ENCODE data around the gene QRICH2.
"Not testable (repeated sequence)": the region's sequence is repeated elsewhere in the genome, so short reads cannot be mapped to it uniquely, and the experiment has no call there.

The QRICH2 gene

DNA sequence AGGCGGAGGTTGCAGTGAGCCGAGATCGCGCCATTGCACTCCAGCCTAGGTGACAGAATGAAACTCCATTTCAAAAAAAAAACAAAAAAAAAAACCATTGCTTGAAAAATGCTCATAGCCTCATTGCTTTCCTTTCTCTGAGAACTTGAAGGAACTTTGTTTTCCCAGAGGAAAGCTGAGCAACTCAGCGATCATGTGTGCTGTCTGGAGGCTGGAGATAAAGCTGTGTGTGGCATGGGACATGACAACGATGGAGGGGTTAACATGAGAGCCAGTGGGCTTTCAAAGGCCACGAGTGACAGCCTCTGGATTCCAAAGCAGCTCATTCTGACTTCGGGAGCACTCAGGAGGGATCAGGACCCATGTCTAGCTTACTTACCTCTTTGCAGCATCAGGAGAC lies 21.6 kb upstream of the QRICH2 start:
- no peak for DNase-seq

DNA sequence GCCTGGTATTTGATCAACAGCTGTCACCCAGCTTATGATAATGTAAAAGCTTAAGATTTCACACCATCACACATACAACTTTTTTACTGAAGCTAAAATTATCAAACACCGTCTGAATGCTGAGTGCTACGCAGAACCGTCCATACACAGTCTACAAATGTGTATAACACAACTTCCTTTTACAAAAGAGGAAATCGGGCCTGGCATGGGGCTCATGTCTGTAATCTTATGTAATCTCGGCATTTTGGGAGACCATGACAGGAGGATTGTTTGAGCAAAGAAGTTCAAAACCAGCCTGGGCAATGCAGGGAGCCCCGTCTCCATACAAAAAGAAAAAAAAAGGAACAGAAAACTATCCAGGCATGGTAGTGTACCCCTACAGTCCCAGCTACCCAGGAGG lies 19.6 kb upstream of the QRICH2 start:
- no peak for DNase-seq

GRCh38 chr17:76326306-76326705 lies 18.2 kb upstream of the QRICH2 start:
- DNase-seq = no peak

- no peak for DNase-seq
Observed at GRCh38 chr17:76318586-76318985, 10.5 kb upstream of the QRICH2 start.

DNA sequence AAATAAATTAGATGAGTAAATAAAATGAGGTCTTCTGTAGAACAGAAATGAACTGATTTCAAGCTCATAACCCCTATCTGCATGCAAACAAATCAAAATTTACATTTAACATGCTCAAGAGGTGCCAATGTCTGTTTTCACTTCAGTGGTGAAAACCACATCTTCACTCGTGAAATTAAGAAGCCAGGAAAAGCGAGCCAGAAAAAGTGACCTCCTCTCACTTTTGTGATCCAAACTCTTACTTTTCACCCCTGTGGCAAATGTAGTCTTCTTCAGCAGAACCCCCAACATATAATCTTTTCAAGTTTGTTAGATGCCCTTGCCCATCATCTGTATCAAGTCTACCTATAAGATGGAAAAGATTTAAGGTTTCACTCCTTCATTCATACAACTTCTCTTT lies 9.5 kb upstream of the QRICH2 start:
- DNase-seq = no peak

GRCh38 chr17:76314392-76315227 lies 6.5 kb upstream of the QRICH2 start:
- DNase-seq = no peak

DNA sequence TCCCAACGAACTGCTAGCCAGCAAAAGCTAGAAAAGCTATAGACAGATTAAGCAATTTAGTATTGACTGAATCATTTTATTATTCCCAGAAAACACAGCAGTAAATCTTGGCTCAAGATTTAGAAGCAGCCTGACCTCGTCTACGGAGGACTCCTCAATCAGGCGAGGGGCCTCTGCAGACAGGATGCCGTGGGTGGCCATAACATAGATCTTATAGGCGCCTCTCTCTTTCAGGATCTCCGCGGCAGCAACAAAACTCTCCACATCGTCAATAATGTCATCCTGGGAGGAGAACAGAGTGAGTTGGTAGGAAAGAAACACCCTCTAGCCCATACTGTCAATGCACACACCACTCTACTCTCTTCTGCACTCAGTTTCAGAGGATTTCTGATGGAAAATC lies 4.7 kb upstream of the QRICH2 start:
- DNase-seq = no peak

DNA sequence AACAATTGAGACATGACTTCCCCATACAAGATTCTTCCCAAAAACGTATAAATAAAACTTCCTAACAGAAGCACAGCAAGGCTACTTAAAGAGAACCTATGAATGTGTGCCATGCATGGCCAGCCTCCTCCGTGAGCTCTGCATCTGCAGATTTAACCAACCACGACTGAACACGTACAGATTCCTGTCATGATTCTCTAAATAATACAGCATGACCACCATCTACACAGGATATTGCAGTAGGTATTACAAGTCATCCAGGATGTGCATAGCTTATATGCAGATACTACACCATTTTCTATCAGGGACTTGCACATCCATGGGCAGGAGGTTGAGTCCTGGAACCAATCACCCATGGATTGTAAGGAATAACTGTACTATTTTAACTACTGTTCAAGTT lies 1.4 kb upstream of the QRICH2 start:
- DNase-seq = no peak

DNA sequence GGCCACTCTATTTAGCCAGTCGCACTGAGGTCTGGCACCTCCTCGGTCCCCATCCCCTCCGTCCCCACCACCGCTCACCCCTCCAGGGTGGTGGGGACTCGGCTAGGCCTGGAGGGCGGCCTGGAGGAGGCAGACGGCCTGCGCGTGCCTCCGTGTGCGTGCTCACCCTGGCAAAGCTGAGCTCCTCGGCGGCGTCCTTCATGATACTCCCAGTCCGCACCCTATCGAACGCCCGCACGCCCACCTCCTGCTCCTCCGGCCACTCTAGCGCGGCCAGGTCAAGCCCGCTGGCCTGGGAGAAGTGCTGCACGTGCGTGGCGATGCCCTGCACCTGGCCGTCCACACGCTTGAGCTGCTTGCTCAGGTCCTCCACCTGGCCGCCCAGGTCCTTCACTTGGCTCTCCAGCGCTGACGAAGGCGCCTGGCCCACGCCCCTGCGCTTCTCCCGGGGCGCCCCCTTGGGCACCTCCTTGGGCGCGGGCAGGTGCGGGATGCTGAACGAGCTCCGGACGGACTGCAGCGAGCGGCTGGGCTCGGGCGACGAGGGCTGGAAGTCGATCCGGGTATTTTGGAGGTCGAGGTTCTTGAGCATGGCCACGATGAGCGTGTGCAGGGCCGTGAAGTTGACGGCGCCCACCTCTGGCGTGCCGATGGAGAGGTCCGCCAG lies 644 bp downstream of the QRICH2 start:
- no peak for DNase-seq

- not testable (repeated sequence) for DNase-seq
Observed at GRCh38 chr17:76305135-76305454, 3.0 kb downstream of the QRICH2 start.

DNA sequence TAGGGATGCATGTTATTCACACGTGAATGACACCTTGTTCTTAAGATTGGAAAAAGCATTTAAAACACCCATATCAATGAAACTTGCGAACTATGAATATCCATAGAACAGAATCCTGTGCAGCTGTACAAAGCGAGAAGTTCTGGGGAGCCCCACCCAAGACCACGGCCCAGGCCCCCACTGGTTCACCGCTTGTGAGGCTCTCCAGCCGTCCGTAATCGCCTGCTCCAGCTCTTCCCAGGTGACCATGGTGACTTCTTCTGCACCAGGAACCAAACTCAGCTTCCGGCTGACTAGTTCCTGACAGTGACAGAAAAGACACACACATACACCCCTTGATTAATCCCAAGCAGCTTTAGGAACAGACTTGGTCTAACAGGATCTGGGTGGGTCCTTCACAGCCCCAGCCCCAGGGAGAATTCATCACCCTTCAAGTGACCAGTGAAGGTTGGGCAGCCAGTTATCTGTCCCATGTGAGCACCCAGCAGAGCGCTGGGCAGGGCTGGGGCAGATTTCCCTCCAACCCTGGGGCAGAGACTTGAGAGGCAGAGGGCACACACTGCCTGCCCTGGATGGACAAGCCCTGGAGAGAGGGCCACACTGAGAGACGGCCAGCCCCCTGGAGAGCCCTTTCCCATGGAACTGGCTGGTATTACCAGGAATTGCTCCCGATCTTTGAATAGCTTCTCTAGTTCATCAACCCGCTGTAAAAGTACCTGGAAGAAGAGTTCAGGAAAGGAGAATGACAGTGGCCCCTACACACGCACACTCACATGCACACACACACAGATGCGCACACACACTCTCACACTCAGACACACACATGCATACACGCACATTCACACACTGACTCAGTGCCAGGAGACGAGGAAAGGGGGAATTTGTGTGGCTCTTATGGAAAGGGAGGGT lies 3.6 kb downstream of the QRICH2 start:
- DNase-seq = no peak

GRCh38 chr17:76297436-76297835 lies 10.6 kb downstream of the QRICH2 start:
- no peak for DNase-seq

DNA sequence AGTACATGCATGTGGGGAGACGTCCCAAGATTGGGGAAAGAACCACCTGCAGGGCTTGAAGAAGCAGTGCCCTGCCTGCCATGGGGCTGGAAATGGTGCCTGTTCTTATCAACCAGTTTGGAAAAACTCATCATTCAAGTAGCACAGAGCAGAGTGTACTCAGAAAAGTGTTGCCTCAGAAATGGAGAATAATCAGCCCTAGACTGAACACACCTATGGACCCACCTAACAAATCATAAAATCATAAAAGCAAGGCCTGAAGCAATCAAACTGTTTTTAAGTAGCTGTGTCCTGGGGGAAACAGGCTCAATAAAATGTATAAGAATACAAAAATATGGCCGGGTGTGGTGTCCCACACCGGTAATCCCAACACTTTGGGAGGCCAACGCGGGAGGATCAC lies 11.2 kb downstream of the QRICH2 start:
- no peak for DNase-seq

- DNase-seq = no peak
Observed at GRCh38 chr17:76296186-76296585, 11.9 kb downstream of the QRICH2 start.

- DNase-seq = no peak
Observed at GRCh38 chr17:76293106-76293505, 15.0 kb downstream of the QRICH2 start.

- no peak for DNase-seq
Observed at GRCh38 chr17:76292567-76292966, 15.5 kb downstream of the QRICH2 start.

DNA sequence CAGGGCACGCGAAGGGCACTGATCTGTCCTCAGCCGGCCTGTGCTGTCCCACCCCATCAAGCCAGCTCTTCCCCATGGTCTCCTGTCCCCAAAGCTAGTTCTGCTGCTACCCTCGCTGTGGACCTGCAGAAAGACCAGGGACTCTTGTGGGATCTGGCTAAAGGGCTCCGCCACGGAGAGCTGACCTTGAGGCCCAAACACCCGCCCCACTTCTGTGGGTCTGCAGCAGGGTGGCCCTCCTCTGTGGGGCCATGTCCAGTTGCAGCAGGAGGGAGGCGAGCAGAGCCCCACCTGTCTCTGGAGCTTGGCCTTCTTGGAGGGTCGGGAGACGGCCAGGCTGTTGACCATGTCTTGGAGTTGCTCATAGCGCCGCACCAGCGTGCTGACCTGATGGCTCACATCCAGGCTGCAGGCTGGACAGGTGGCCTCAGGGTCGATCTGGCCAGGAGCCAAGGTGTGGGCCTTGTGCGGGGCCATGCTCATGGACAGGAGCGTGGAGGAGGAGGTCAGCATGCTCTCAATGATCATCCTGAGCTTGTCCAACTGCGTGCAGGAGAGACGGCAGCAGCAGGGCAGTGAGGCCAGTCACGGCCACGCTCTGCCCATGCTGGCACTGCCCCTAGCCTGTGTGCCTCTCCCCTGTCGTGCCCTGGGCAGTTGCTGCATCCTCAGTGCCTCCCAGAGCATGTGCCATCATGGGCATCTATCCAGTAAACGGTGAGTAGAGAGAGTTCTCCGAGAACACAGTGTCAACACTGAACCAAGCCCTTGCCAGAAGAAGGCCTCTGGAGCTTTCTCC lies 26.3 kb downstream of the QRICH2 start:
- DNase-seq = no peak

GRCh38 chr17:76280650-76281049 lies 27.4 kb downstream of the QRICH2 start:
- DNase-seq = no peak

- no peak for DNase-seq
Observed at GRCh38 chr17:76279742-76280287, 28.3 kb downstream of the QRICH2 start.

DNA sequence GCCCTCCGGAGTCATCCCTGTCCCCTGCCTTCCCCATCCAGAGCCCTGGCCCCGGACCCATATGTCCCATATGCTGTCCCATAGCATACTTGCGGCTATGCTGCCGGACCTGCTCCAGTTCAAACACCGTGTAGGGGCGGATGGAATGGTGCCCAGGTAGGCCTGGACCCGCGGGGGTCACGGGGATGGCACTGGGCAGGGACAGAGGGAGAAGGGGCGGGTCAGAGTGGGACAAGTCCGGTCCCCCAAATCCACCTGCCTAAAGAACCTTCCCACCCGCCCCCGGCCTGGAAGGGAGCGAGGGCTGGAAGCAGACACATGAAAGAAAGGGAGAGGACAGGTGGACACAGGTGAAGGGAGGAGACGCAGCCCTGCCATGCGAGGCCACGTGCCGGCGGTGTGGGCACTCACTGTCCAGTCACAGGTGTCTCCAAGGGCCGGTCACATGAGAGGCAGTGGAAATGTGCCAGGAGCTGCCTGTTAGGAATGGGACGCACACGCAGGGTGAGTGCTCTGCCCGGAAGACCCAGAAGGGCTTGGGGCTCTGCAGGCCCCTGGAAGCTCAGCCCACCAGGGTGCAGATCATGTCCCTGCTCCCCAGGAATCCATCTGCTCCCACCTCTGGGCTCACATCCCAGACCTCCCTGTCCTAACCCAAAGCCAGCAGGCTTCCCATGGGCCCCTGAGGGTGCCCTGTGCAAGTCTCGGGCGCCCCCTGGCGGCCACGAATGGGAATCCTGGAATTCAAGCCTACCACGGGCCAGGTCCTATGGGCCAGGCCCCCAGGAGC lies 28.9 kb downstream of the QRICH2 start:
- DNase-seq = peak; percentile 86

- no peak for DNase-seq
Observed at GRCh38 chr17:76278268-76278908, 29.7 kb downstream of the QRICH2 start.
